ENCODE results near the gene KDM4C. TPM values are rescaled to one million over a fixed set of nuclear protein-coding genes. Genes with fewer than 3 reads are reported as not detected.

KDM4C gene
- total and polyA plus RNA-seq, 2 of the 8 experiments (the other 6 are each of a cell fraction or from before 2014, with no cell fraction given) = 13.0 to 26.1 TPM

GRCh38 chr9:7037176-7037575, 279.4 kb downstream of the KDM4C start:
- no peak overlapping the region for H2BK5ac ChIP-seq (ENCODE audit: low read depth, low read length)
- no peak for FAIRE-seq
- H3K27me3 ChIP-seq (replicated peaks in 1 of 4; ENCODE audit: control insufficient read depth in 3 of 4, extremely low read depth in 1 of 4, insufficient read depth in 3 of 4, low read length in 3 of 4) = no peaks in the 10 kb centered on the region
- no peak overlapping the region for H3K27ac ChIP-seq (ENCODE audit: low read depth, low read length)
- no peaks in the 10 kb centered on the region for H3K79me2 ChIP-seq (ENCODE audit: control insufficient read depth in 1 of 2, insufficient read depth in 2 of 2, low read length in 2 of 2)
- no peak overlapping the region for H4K8ac ChIP-seq (ENCODE audit: extremely low read depth, insufficient read depth, low read length)
- no peak overlapping the region for H4K5ac ChIP-seq (ENCODE audit: insufficient read length, low read depth, low read length)
- no peak overlapping the region for H3K23ac ChIP-seq (ENCODE audit: insufficient read length)
- H3K36me3 ChIP-seq (ENCODE audit: control insufficient read depth in 2 of 4, insufficient read depth in 4 of 4, low read length in 3 of 4) = no peaks in the 10 kb centered on the region
- no peak overlapping the region for H2AFZ ChIP-seq (ENCODE audit: low read length)
- H4K20me1 ChIP-seq (replicated peaks in 1 of 2; ENCODE audit: control insufficient read depth in 1 of 2, insufficient read depth in 2 of 2, low read length in 2 of 2) = peaks cover 0 to 2% of the 10 kb centered on the region in 2 experiments
- no peak overlapping the region for H3K4me2 ChIP-seq (ENCODE audit: insufficient read depth in 1 of 2, low read depth in 2 of 2, low read length in 2 of 2)
- peaks cover 2% of the 10 kb centered on the region; the same call in 1 of the 2 replicates for H3K23me2 ChIP-seq (ENCODE audit: low read depth, low read length)
- no peak overlapping the region for H2BK15ac ChIP-seq (ENCODE audit: low read length)
- POLR2A ChIA-PET (ENCODE audit: partially characterized antibody) = no interaction called here
- no peak overlapping the region for H4K91ac ChIP-seq (replicated peaks; ENCODE audit: insufficient read length, low read length)
- no peak overlapping the region for H2BK120ac ChIP-seq (replicated peaks; ENCODE audit: low read depth, low read length)
- no peak overlapping the region for H2BK12ac ChIP-seq (ENCODE audit: low read depth, low read length)
- H3K14ac ChIP-seq (ENCODE audit: insufficient read length) = no peak overlapping the region
- CTCF ChIA-PET (ENCODE audit: partially characterized antibody) = interaction anchor here (0.8 to 3.1 kb wide), 2 partner anchors 15 to 16 kb away, joined by 3 to 7 read pairs; no protein-coding TSS in a partner anchor
- no peak overlapping the region for H3K4ac ChIP-seq (replicated peaks; ENCODE audit: insufficient read length, low read depth, low read length)
- no peak overlapping the region for H2BK20ac ChIP-seq (ENCODE audit: low read length)
- no peaks in the 10 kb centered on the region for H3K4me1 ChIP-seq (replicated peaks in 1 of 4; ENCODE audit: control insufficient read depth in 3 of 4, insufficient read depth in 4 of 4, low read length in 3 of 4)
- H3K18ac ChIP-seq (ENCODE audit: extremely low read depth, low read length) = no peak overlapping the region
- DNase-seq (ENCODE audit: low read depth in 1 of 2, low spot score in 2 of 2) = no peak
- H3K56ac ChIP-seq (replicated peaks; ENCODE audit: insufficient read length, low read depth, low read length) = no peak overlapping the region
- H3K4me3 ChIP-seq (ENCODE audit: extremely low read depth in 1 of 4, insufficient read depth in 2 of 4, low read depth in 3 of 4, low read length in 4 of 4) = no peak overlapping the region
- no peak overlapping the region for H3K9ac ChIP-seq (replicated peaks in 1 of 4; ENCODE audit: extremely low read depth in 1 of 4, low read depth in 3 of 4, low read length in 3 of 4)
- 85% methylated on average over 3 of the region's 3 CpGs; no CpG with 5 or more reads in 1 of the 2 experiments for WGBS, 2 experiments (ENCODE audit: extremely low coverage in 1 of 2, insufficient coverage in 1 of 2, insufficient read length in 1 of 2, insufficient replicate concordance in 2 of 2, low coverage in 1 of 2, low lambda C conversion rate in 2 of 2, missing lambda C conversion rate in 1 of 2)
- no peaks in the 10 kb centered on the region for H3K79me1 ChIP-seq (ENCODE audit: low read depth, low read length)
- H3K9me3 ChIP-seq (ENCODE audit: insufficient read depth in 2 of 2, low read depth in 1 of 2, low read length in 1 of 2) = no peaks in the 10 kb centered on the region
- no peak overlapping the region for H2AK5ac ChIP-seq (ENCODE audit: low read depth, low read length)
- TF ChIP-seq CTCF (IDR thresholded peaks at IDR 0.05; ENCODE audit: control extremely low read depth in 1 of 3, insufficient read depth in 1 of 3, low read depth in 1 of 3, low read length in 3 of 3) (no peak), BRCA1 (IDR thresholded peaks at IDR 0.05; ENCODE audit: low read depth, low read length) (no peak), POLR2AphosphoS5 (IDR thresholded peaks at IDR 0.05; ENCODE audit: low read depth, low read length) (no peak), TCF12 (IDR thresholded peaks at IDR 0.05; ENCODE audit: low read depth, low read length) (no peak), CHD1 (IDR thresholded peaks at IDR 0.05; ENCODE audit: low read depth, low read length) (no peak), SIRT6 (IDR thresholded peaks at IDR 0.05; ENCODE audit: low read length) (no peak), MAFK (IDR thresholded peaks at IDR 0.05; ENCODE audit: low read depth, low read length) (no peak), SIN3A (conservative IDR thresholded peaks at IDR 0.05 in 1 of 2, IDR thresholded peaks at IDR 0.05 in 1 of 2; ENCODE audit: low read depth in 1 of 2, low read length in 2 of 2) (no peak), SAP30 (IDR thresholded peaks at IDR 0.05; ENCODE audit: insufficient read depth, insufficient replicate concordance, low read length) (no peak), NRF1 (IDR thresholded peaks at IDR 0.05; ENCODE audit: low read depth, low read length) (no peak), CBX8 (IDR thresholded peaks at IDR 0.05; ENCODE audit: borderline replicate concordance, low read depth, low read length) (no peak), CREB1 (IDR thresholded peaks at IDR 0.05) (no peak), FOSL1 (IDR thresholded peaks at IDR 0.05; ENCODE audit: insufficient read depth, low read depth, low read length) (no peak)

Measured in H1 (cell line).